K562 (cell line): ENCODE measurements around the gene TAS1R3. TPM values are rescaled to one million over a fixed set of nuclear protein-coding genes. Genes with fewer than 3 reads are reported as not detected.

Source experiments
- ATAC-seq: fragments of 200-7000 bp; cut with Tn5 transposase; 3 replicates; pipeline ENCODE4 v1.9.1; 2020; ENCODE audit warnings: moderate library complexity
- BruUV-seq: library from RNA; stranded (reverse); fragments of 400-500 nt; replicated peaks from 2 replicates; lab custom pipeline; 2021; lab: Mats Ljungman, UMichigan
- CTCF ChIA-PET: fragments of 300-600 bp; formaldehyde crosslinking; extraction: SDS; loops from one replicate; lab custom pipeline; 2021; ENCODE audit warnings: low intra/inter-chr PET ratio; lab: Yijun Ruan, JAX
- POLR2A ChIA-PET: fragments of 300-600, 350-650 bp; sonication (Branson Sonifier 250); formaldehyde crosslinking; extraction: SDS; loops from one replicate; lab custom pipeline; 2021; ENCODE audit warnings: antibody characterized with exemption, inconsistent platforms; lab: Yijun Ruan, JAX
- DNase-seq, 4 experiments: peaks; one replicate each; pipeline versions ENCODE4 v3.0.0 to v3.0.0-alpha.2; 2011 to 2018; ENCODE audit warnings: low spot score in 3 of 4, mixed read lengths in 3 of 4; ENCODE audit errors: extremely low read depth in 1 of 4
- FAIRE-seq: peaks from 2 replicates; lab custom pipeline; 2011; peaks lifted over from hg19 to GRCh38; lab: Jason Lieb, UNC
- H2AFZ ChIP-seq: 2 replicates; pipeline ENCODE4 v1.6.0; 2011; ENCODE audit warnings: low read depth, low read length, control low read depth, inconsistent platforms
- H3K27ac ChIP-seq: fragments of 200-600 bp; 3 replicates; pipeline ENCODE4 v1.8.0; 2011; ENCODE audit warnings: low read depth, mild to moderate bottlenecking, control low read depth, inconsistent platforms, low read length, moderate library complexity, mixed read lengths; ENCODE audit errors: extremely low read depth
- H3K27me3 ChIP-seq, 2 experiments: fragments of 300-600 bp in 1 of 2; 2 replicates in 1 of 2; 3 replicates in 1 of 2; pipeline versions ENCODE4 v1.6.0 to v1.8.0; 2011; ENCODE audit warnings: inconsistent platforms in 2 of 2, low read length in 2 of 2, mild to moderate bottlenecking in 1 of 2, mixed read lengths in 1 of 2, moderate library complexity in 1 of 2; ENCODE audit not compliant: control insufficient read depth in 2 of 2, insufficient read depth in 2 of 2
- H3K36me3 ChIP-seq: fragments of 300-600 bp; 3 replicates; pipeline ENCODE4 v1.8.0; 2011; ENCODE audit warnings: mild to moderate bottlenecking, low read length, inconsistent platforms; ENCODE audit not compliant: control insufficient read depth, insufficient read depth
- H3K4me1 ChIP-seq, 2 experiments: fragments of 200-600 bp in 1 of 2; replicated peaks in 1 of 2; 2 replicates in 1 of 2; 3 replicates in 1 of 2; pipeline versions ENCODE4 v1.5.1 to v1.8.0; 2011; ENCODE audit warnings: inconsistent platforms in 2 of 2, low read length in 2 of 2, mild to moderate bottlenecking in 1 of 2, mixed read lengths in 1 of 2, moderate library complexity in 1 of 2; ENCODE audit not compliant: control insufficient read depth in 2 of 2, insufficient read depth in 2 of 2
- H3K4me2 ChIP-seq: 2 replicates; pipeline ENCODE4 v1.6.1; 2011; ENCODE audit warnings: low read length, control low read depth, inconsistent platforms, mixed read lengths; ENCODE audit not compliant: insufficient read depth
- H3K4me3 ChIP-seq: fragments of 200-600 bp; sonication (generic), shearing (Covaris generic); 2 replicates; pipeline ENCODE4 v1.5.1; 2016; ENCODE audit warnings: control low read depth, inconsistent platforms
- H3K79me2 ChIP-seq: fragments of 200-600 bp; 3 replicates; pipeline ENCODE4 v1.8.0; 2011; ENCODE audit warnings: low read length, inconsistent platforms; ENCODE audit not compliant: control insufficient read depth, insufficient read depth
- H3K9ac ChIP-seq, 2 experiments: 2 replicates each; pipeline versions ENCODE4 v1.6.0 to v1.6.1; 2011; ENCODE audit warnings: low read depth in 2 of 2, low read length in 2 of 2, control low read depth in 1 of 2, inconsistent platforms in 1 of 2, mild to moderate bottlenecking in 1 of 2, mixed read lengths in 1 of 2; ENCODE audit not compliant: insufficient read depth in 1 of 2
- H3K9me1 ChIP-seq: one replicate; pipeline ENCODE4 v1.6.0; 2011; ENCODE audit warnings: inconsistent platforms, mild to moderate bottlenecking, low read length, moderate library complexity; ENCODE audit not compliant: control insufficient read depth, insufficient read depth
- H3K9me3 ChIP-seq: replicated peaks from 2 replicates; pipeline ENCODE4 v1.5.1; 2011; ENCODE audit warnings: low read depth, low read length, inconsistent platforms; ENCODE audit not compliant: control insufficient read depth, insufficient read depth
- H4K20me1 ChIP-seq: replicated peaks from 2 replicates; pipeline ENCODE4 v1.6.1; 2011; ENCODE audit warnings: low read length, inconsistent platforms, mixed read lengths; ENCODE audit not compliant: control insufficient read depth, insufficient read depth
- FOXM1 ChIP-seq, 2 experiments: fragments of 450-650 bp in 1 of 2; sonication (generic) in 1 of 2; formaldehyde crosslinking in 1 of 2; IDR thresholded peaks; 2 replicates each; pipeline versions ENCODE4 v1.6.1 to v1.9.0; 2017 to 2022; ENCODE audit warnings: low read depth in 2 of 2, mild to moderate bottlenecking in 2 of 2, missing genetic modification reagents in 1 of 2, moderate library complexity in 1 of 2
- KAT8 ChIP-seq: fragments of 450-650 bp; IDR thresholded peaks from 2 replicates; pipeline ENCODE4 v1.6.1; 2016; ENCODE audit warnings: low read depth, mild to moderate bottlenecking
- MIER1 ChIP-seq: fragments of 450-650 bp; IDR thresholded peaks from 2 replicates; pipeline ENCODE4 v1.6.1; 2016; ENCODE audit warnings: antibody characterized with exemption, mild to moderate bottlenecking, low read depth
- POLR2G ChIP-seq: fragments of 200-400 bp; formaldehyde crosslinking; IDR thresholded peaks from 2 replicates; pipeline ENCODE4 v1.6.1; 2017; ENCODE audit warnings: low read depth, mild to moderate bottlenecking, antibody characterized with exemption, low read length, moderate library complexity
- RAD21 ChIP-seq, 2 experiments: fragments of 250-450 bp in 1 of 2; fragments of 450-650 bp in 1 of 2; sonication (Bioruptor Pico) in 1 of 2; formaldehyde crosslinking in 1 of 2; IDR thresholded peaks in 1 of 2; conservative IDR thresholded peaks in 1 of 2; 2 replicates each; pipeline versions ENCODE4 v1.4.0 to v1.8.0; 2020 to 2022; ENCODE audit warnings: mild to moderate bottlenecking in 2 of 2, moderate library complexity in 1 of 2
- WGBS: fragments of 100-300 bp; shearing (Covaris generic); methylation state at CpG from one replicate; pipeline ENCODE4 v1.1.6; 2016; ENCODE audit warnings: low coverage, mixed read lengths; ENCODE audit not compliant: insufficient coverage; ENCODE audit errors: missing lambda C conversion rate; 5-methylcytosine and 5-hydroxymethylcytosine counted together
- in situ Hi-C: fragments of 300-500 bp; cut with MboI; formaldehyde crosslinking; loops from 4 replicates; pipeline ENCODE4 v1.15.0; 2018; ENCODE audit warnings: inconsistent platforms, mixed read lengths
- intact Hi-C: fragments of 100-400 bp; cut with micrococcal nuclease; formaldehyde crosslinking; loops from 2 replicates; pipeline ENCODE4 v1.14.2; 2022
- polyA plus RNA-seq, 8 experiments: library from polyadenylated mRNA; depleted of rRNA in 4 of 8; stranded (reverse) in 5 of 8; unstranded in 3 of 8; fragments of >200 nt; fragmentation: Nextera tagmentation in 2 of 8; fragmentation: Illumina TruSeq in 1 of 8; extraction: Ambion mirVana in 2 of 8; extraction: Trizol in 1 of 8; gene quantifications; 2 replicates each; pipeline versions ENCODE4 v1.2.1 to v1.2.3, GENCODE V29; 2011 to 2014; ENCODE audit warnings: inconsistent platforms in 1 of 8, missing spikeins in 1 of 8
- total RNA-seq, 7 experiments: library from RNA; depleted of rRNA in 6 of 7; stranded (reverse); fragments of >200 nt in 6 of 7; fragmentation: Illumina TruSeq in 2 of 7; extraction: Trizol in 2 of 7; gene quantifications; 2 replicates each; pipeline versions ENCODE4 v1.2.1 to v1.2.3, GENCODE V29; 2011 to 2021; ENCODE audit warnings: low replicate concordance in 1 of 7
- TF ChIP-seq, protein P1 (sequence below): sonication (generic); formaldehyde crosslinking; IDR thresholded peaks from 2 replicates; pipeline ENCODE4 v1.8.1; 2023; ENCODE audit warnings: mild to moderate bottlenecking, missing genetic modification reagents
- TF ChIP-seq, protein P2 (sequence below), 3 experiments: fragments of 200-800 bp in 1 of 3; sonication (Bioruptor generic) in 1 of 3; sonication (generic) in 1 of 3; formaldehyde crosslinking in 1 of 3; IDR thresholded peaks; 2 replicates each; pipeline versions ENCODE4 v1.6.1 to v1.8.0; 2016 to 2022; ENCODE audit warnings: mild to moderate bottlenecking in 2 of 3, missing compliant biosample characterization in 2 of 3, missing genetic modification characterization in 2 of 3, missing genetic modification reagents in 1 of 3

TAS1R3 gene
- total and polyA plus RNA-seq, 9 of the 15 experiments (the other 6 are each of a cell fraction or from before 2014, with no cell fraction given), result 0.07 to 0.13 TPM; not detected in 7

DNA sequence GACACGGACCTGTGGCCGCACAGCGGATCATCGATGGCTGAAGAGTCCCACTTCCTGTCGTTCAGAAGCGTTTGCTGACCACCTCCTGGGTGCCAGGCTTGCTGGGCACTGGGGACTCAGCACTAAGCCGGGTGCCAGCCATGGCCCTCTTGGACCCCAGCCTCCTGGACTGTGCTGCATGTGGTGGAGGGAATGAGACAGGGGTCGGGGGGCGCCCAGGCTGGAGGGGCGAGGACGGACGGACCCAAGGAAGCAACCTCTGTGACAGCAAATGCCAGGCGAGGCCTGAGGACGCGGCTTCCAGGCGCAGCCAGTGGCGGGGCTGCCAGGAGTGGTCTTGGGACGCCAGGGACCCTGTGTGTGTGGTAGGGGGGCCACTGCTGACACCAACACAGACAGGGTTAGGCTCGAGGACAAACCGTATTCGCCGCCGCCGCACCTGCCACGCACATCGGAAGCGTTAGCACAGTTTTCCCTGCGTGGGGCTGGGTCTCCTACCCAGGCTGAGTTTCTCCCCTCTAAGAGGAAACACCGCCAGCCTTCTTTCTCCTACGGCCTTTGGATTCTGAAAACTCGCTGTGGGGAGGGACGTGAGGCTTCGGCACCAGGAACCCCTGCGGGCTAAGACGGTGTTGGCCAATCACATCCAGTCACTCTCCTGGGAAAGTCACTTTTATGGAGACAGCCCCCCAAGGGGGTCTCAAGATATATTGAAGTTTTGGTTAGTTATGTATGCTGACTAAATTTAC, 30.3 kb downstream of the TAS1R3 start:
- no peak overlapping the region for H3K9ac ChIP-seq

More for the DNA sequence above, 30.3 kb downstream of the TAS1R3 start:
- no peak overlapping the region for H3K4me3 ChIP-seq
- TF ChIP-seq, protein P1, sequence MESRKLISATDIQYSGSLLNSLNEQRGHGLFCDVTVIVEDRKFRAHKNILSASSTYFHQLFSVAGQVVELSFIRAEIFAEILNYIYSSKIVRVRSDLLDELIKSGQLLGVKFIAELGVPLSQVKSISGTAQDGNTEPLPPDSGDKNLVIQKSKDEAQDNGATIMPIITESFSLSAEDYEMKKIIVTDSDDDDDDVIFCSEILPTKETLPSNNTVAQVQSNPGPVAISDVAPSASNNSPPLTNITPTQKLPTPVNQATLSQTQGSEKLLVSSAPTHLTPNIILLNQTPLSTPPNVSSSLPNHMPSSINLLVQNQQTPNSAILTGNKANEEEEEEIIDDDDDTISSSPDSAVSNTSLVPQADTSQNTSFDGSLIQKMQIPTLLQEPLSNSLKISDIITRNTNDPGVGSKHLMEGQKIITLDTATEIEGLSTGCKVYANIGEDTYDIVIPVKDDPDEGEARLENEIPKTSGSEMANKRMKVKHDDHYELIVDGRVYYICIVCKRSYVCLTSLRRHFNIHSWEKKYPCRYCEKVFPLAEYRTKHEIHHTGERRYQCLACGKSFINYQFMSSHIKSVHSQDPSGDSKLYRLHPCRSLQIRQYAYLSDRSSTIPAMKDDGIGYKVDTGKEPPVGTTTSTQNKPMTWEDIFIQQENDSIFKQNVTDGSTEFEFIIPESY, result 0 out of 2 replicates have a peak, but pooled peaks have one; percentile 28
- TF ChIP-seq RAD21 (CRISPR knock-in tag; conservative IDR thresholded peaks at IDR 0.05 in 1 of 2, IDR thresholded peaks at IDR 0.05 in 1 of 2), result no peak
- TF ChIP-seq, protein P2, sequence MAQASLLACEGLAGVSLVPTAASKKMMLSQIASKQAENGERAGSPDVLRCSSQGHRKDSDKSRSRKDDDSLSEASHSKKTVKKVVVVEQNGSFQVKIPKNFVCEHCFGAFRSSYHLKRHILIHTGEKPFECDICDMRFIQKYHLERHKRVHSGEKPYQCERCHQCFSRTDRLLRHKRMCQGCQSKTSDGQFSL (CRISPR knock-in tag; IDR thresholded peaks at IDR 0.05), result peak; percentile 60; the same call in 1 of the 2 replicates
- TF ChIP-seq, protein P2 (tag; IDR thresholded peaks at IDR 0.05), result no peak
- TF ChIP-seq KAT8, result no peak
- TF ChIP-seq FOXM1 (IDR thresholded peaks at IDR 0.05; ENCODE audit: low read depth), result no peak
- TF ChIP-seq FOXM1 (CRISPR knock-in tag; IDR thresholded peaks at IDR 0.05; ENCODE audit: low read depth), result no peak
- no peak for TF ChIP-seq MIER1
- TF ChIP-seq POLR2G, result peak; percentile 49; the same call in 1 of the 2 replicates
- H3K9me3 ChIP-seq, result peaks cover 8% of the 10 kb centered on the region
- H3K27ac ChIP-seq, result no peak overlapping the region; the same call in 2 of the 3 replicates
- in situ Hi-C loops (loop anchor here (10.0 kb wide), 1 partner anchor 553 kb away; the partner anchor contains the start of genes CALML6 and TMEM52), intact Hi-C loops (no loop called here)
- DNase-seq (no peak), FAIRE-seq (no peak), ATAC-seq (no peak)
- no peaks in the 10 kb centered on the region for H3K9me1 ChIP-seq
- BruUV-seq, result no TSS peak
- H3K79me2 ChIP-seq, result peaks cover 10% of the 10 kb centered on the region; the same call in 2 of the 3 replicates
- 80% methylated on average over 28 of the region's 35 CpGs for WGBS
- POLR2A ChIA-PET, result no interaction called here
- H3K36me3 ChIP-seq, result no peaks in the 10 kb centered on the region
- H3K4me2 ChIP-seq, result no peak overlapping the region
- CTCF ChIA-PET, result no interaction called here
- H2AFZ ChIP-seq, result 0 out of 2 replicates have a peak overlapping the region, but pooled peaks have one; percentile 20
- H3K27me3 ChIP-seq, result no peaks in the 10 kb centered on the region; a peak in 1 of 5 replicates
- peaks cover 19 to 57% of the 10 kb centered on the region in 2 experiments for H3K4me1 ChIP-seq
- no peaks in the 10 kb centered on the region for H4K20me1 ChIP-seq
